MV-4-11 (cell line): Measurements from ENCODE around the gene NAT8L.

Experiments used
- DNase-seq: peaks from one replicate; lab custom pipeline; 2025; lab: John Stamatoyannopoulos, UW

NAT8L gene

DNA sequence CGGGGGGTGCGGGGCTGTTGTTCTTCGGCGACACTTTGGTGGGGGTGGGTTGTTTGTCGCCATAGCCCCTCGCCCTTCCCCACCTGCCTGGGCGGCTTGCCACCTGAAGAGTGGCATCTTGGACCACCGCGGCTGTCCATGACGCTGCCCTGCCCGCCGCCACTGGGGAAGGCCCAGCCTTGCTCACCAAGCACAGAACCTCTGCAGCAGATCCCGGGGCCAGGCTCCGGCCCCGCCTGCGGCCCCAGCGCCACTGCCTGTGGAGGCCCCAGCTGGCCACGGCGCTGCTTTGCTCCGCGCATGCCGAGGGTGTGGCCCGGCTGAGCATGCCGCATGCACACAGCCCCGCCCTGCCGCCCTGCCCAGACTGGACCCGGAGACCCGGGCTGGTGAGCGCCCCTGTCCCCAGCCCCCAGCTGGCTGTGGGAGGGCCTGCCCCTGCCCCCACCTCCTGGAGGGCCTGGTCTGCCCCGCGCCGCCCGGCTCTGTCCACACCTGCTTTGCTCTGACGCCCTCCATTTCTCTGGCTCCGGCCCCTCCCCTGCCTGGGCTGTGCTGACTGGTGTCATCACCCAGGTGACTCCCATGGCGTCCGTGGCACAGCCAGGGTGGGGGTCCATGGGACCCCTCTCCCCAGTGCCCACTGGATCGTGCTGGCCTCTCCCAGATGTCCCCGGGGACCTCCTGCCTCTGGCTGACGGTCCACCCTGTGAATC, 5.3 kb downstream of the NAT8L start:
- no peak for DNase-seq

DNA sequence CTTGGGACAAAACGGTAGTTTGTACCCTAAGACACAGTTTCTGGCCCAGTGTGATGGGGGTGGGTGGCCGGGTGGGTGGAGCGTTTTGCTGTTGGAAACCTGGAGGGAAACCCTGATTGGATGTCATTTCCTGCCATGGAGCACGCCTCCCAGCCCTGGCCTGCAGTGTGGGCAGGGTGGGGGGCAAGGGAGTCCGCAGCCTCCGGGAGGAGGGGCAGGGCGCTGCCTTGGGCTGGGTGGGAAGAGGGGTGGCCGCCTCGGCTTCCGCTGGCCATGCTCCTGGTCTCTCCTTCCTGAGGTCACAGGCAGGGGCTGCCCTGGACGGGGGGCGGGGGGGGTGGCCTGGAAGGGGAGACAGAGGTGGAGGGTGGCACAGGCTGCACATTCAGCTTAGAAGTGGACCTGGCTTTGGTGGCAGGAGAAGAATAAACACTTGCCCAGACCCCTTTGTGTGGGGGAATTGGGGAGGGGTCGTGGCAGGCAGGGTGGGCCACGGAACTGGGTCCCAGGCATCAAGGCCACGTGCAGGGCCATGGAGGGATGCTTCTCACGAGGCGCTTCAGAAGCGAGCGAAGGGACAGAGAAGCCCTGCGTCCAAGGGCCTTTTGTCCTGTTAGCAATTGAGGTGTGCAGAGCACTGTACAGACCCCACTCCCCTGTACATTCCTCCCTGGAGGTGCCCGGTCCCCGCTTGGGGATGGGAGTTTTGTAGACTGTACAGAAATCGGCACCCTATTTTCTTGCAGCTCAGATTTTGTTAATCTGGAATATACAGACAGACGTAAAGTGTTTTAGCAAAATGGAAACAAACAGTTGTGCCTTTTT, 6.2 kb downstream of the NAT8L start:
- DNase-seq, result no peak

DNA sequence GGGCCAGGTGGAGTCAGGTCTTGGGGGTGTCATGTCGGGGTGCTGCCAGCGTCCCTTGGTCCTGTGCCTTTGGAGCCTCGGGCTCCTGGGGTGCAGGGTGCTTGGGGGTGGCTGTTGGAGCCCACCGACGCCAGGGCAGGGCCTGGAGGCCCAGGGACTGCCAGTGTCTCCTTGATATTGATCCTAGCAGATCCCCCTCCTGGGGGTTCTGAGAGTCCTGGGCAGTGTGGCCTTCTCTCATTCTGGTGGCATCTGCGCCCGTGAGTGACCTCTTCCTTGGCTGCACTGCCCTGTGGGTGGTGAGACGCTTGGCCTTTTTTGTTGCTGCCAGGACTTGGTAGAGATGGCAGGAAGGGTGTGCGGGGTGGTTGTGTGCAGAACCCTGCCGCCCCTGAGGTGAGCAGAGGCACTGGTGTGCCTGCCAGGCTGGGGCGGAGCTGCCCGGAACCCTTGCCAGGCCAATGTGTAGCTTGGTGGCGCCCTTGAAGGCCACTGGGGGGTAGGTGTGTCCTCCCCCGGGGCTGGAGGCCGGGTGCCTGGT, 7.0 kb downstream of the NAT8L start:
- no peak for DNase-seq

DNA sequence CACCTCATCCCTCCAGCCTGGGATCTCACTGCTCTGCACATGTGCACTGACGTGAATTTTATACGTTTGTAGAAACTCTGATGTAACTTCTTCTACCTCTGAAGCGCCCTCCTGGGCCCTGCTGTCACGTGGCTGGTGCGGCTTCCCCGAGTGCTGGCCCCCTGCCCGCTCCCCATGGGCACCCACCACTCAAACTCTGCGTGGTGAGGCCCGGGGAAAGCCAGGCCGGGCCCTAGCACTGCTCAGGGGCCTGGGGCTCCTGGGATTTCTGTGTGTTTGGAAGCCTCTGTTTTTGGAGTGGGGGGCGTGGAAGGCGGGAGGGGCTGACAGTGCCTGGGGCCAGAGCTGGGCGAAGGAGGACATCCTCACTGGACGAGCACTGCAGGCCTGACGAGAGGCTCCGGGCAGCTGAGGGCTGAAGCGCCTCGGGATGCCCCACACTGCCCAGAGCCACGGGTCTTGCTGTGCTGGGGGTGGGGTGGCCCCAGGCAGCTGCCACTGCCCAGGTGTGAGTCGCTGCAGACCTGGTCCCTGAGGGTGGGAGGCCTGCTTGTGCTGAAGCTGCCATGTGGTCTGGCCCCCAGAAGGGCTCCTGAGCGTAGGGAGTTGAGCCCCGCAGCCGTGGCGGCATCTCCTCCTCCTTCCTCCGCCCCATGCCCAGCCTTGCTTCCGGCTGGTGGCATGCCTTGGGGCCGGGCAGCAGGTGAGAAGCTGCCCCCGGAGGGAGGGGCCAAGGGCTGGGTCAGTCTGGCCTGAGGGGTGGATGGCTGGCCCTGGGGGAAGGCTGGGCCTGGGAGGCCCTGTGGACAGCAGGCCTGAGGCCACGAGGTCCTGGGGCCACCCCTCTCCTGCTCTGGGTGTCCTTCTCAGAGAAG, 7.7 kb downstream of the NAT8L start:
- DNase-seq, result no peak

DNA sequence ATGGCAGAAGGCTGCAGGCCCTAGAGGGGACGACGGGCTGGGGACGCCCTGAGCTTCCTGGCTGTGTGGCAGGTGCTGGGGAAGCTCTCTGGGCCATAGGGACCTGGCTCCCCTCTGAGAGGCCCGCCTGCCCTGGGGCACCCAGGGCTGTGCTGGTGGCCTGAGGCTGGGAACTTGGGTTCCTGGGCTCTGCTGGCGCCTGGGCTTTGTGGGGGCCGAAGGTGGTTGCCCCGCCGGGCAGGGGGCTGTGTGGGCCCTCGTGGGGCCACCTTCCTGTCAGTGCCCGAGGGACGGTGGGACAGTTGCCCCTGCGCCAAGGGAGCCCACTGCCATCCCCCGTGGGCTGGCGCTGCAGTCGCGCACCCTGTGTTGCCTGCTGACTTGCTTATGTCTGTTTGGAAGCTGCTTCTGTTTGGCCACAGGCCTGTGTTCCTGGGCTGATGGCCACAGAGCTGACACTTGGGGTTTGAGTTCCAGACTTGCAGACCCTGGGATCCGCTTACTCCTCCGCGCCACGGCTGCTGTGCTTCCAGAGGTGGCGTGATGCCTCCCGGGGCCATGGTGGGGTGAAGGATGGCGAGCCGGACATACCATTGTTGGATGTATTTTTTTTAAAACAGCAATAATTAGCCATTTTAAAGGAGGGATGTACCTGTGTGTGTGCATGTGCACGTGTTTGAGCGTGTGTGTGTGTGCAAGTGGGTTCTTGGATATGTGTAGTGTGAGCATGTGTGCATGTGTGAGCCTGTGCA, 8.5 kb downstream of the NAT8L start:
- no peak for DNase-seq

DNA sequence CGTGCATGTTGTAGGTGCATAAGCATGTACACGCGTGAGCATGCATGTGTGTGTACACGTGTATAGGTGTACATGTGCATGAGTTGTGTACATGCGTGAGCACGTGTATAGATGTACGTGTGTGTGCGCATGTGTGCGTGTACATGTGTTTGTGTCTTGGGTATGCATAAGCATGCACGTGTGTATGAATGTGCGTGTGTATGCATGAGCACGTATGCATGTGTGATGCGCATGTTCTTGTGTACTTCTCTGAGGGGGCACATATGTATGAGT, 9.0 kb downstream of the NAT8L start:
- no peak for DNase-seq

DNA sequence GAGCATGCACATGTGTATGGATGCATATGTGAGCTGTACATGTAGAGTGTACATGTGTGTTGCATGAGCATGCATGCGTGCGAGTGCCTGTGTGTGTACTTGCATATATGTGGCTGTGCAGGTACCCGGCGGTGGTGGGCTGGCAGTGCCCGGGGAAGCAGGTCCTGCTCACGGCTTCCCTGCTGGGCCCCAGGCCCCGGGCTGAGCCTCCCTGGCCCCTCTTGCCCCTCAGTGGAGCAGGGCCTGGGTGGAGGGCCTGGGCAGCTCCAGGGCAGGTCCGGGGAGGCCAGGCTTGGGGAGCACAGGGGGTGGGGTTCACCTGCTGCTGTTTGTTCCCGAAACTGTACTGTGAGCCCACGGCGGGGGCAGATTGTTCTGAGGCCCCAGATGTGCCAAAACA, 9.4 kb downstream of the NAT8L start:
- DNase-seq, result no peak

DNA sequence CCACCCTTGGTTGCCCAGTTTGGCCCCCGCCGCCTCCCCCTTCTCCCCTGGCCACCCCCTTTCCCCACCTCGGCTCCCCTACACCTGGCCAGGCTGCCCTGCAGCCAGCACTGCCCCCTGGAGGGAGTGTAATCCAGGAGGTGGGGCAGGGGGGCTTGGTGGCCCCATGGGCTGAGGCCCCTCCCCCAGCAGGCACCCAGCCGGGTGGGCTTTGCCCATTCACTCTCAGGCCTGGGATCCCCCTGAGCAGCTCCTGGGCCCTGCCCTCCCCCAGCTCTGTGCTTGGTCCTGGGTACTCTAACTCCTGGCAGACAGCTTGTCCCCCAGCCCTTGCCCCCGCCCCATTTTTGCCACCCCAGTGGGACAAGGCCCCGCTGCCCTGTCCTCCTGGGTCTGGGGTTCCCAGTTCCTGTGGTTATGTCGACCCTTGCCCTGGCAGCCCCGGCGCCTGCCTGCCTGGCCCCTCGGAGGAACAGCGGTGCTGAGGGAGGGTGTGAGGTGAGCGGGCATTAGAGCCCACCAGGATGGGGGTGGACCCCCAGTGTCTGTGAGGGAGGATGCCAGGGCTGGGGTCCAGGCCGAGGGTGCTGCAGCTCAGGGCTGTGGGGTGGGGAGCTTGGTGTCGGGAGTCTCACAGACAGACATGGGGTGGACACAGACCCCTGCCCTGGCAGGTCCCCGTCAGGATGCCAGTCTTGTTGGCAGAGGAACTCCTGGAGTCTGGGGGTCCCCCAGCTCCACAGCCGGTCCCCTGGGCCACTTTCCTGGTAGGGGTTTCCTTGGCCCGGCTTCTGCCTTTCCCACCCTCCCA, 10.2 kb downstream of the NAT8L start:
- DNase-seq, result no peak

DNA sequence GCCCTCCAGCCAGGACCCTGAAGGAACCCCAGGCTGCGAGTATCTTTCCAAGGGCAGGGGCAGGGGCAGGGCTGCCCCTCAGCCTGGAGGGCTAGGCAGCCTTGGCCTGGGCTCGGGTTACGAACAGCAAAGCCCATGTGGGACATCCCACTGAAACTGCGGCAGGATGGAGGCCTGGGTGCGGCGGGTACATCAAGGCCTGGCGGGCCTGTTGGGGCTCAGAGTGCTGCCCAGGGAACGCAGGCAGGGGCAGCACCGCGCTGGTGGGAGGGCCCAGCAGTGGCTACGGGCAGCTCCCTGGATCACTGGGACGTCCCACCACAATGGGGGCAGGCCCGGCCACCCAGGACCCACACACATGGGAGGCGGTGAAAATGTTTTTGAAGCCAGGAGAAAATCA, 10.9 kb downstream of the NAT8L start:
- DNase-seq, result no peak

DNA sequence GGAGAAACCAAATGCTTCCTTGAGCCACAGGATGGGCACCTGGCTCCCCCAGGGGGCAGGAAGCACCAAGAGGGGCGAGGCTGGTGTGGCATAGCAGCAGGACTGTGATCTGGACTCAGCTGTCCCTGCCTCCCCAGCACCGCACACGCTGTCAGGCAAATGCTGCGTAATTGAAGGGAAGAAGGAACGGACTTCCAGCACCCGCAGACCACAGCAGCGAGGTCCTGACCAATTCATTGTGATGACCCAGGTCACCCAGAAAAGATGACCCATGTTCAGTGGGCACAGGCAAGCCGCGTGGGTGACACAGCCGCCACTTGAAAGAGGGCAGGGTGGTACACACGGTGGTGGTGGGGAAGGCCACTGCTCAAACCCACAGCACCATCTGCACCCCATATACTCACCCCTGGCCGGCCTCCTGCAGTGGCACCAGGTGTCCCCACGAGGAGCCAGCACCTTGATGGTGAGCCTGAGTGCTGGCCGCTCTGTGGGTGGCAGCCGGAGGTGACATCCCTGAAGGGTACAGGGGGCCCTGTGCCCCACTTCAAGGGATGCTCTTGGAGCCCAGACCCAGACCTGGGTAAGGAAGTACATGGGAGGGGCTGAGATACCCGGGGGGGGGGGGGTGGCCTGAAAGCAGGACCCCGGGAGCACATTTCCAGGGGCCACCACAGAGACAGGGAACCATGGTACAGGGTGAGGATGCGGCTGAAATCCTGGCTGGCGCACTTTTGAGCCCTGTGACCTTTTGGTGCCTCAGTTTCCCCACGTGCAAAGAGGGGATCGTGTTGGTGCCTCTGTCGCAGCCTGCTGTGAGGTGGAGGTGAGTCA, 11.5 kb downstream of the NAT8L start:
- no peak for DNase-seq

DNA sequence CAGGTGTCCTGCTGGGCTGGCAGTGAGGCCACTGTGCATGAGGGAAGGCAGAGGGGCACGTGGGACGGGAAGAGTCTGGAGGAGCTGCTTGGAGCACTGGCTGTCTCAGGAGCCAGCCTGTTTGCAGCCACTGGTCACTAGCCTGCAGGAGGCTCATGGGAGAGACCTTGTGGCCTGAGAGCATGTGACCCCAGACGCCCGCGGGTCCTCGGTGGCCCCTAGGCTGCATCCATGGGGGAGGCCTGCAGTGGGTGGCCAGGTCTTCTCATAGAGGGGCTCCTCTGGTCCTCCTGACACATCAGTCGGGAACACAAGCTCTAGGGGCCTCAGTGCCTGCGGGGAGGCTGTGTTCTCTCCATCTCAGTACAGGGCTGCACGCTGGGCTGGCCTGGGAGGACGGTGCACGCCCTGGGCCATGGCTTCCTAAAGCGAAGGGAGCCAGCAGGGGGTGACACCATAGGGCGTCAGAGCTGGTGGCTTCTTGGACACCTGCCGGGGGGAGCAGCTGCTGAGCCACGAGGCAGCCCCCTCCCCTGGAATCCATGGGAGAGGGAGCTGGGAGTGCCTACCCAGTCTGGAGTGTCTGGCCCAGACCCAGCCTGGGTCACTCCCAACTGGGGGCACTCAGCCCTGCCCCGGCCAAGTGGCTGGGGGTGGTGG, 12.3 kb downstream of the NAT8L start:
- no peak for DNase-seq

DNA sequence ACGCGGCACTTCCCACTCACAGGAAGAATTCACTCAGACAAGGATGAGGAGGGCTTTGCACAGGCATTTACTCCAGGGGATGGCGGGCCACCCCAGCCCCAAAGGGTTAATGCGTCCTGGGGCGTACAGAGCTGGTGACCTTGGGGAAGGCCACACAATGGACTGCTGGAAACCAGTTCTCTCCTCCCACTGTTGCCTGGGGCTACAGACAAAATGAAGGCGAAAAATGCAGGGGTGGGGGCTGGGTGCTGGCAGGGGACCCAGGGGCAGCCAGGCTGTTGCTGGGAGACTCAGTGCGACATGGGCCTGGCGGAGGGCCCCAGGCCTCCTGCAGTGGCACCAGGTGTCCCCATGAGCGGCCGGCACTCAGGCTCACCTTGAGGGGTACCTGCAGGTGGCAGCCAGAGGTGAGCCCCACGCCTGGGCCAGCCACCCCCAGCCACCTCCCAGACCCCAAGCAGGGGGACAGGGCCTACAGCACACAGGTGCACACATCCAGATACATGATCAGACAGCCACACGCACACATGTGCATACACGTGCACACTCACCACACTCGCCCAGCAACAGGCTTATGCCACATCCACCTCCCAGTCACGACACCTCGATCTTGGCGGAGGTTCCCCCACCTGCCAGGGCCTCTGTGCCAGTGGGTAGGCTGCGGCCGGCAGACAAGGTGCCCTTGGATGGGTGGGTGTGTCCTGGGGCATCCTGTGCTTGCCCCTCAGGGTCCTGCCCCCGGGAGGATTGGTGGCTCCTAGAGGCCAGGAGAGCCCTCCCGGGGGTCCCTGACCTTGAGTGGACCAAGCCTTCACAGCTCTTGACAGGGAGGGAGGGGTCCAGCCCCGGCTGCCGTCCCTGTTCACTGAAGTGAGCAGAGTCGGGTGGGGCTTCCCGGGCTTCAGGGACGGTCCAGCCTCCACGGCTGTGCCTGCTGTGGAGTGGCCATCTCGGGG, 13.1 kb downstream of the NAT8L start:
- no peak for DNase-seq

DNA sequence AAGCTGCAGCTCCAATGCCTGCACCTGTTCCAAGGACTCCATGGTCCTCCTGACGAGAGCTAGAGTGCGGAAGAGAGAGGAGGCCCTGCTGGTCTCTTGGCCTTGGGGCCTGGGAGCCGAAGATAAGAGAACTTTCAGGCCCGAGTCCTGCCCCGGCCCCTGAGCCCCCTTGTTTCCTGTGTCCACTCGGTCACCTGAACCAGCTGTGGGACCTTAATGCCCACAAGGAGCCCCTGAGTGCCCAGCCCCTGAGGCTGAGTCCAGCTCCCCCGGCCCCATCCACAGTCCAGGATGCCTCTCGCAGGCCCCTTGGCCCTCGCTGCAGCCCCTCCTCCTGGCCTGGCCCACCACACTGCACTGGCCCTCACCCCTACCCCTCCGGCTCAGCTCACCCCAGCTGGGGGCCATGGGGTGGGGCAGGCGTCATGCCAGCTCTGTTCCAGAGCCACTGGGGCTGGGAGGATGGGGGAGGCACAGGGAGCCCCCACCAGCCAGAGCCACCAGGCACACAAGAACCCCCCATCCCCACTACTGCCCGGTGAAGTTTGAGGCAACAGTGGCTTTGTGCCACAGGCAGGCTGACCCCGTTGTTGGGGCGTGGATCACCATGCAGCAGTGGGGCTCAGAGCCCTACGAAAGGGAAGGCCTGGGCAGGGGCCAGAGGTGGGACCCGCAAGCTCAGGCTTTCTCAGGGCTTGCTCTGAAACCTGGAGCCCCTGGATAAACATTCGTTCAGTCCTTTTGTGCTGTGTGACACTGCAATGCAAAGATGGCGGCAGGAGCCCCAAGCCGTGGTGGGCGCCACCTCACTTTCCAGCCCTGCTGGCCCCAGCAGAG, 14.1 kb downstream of the NAT8L start:
- no peak for DNase-seq

DNA sequence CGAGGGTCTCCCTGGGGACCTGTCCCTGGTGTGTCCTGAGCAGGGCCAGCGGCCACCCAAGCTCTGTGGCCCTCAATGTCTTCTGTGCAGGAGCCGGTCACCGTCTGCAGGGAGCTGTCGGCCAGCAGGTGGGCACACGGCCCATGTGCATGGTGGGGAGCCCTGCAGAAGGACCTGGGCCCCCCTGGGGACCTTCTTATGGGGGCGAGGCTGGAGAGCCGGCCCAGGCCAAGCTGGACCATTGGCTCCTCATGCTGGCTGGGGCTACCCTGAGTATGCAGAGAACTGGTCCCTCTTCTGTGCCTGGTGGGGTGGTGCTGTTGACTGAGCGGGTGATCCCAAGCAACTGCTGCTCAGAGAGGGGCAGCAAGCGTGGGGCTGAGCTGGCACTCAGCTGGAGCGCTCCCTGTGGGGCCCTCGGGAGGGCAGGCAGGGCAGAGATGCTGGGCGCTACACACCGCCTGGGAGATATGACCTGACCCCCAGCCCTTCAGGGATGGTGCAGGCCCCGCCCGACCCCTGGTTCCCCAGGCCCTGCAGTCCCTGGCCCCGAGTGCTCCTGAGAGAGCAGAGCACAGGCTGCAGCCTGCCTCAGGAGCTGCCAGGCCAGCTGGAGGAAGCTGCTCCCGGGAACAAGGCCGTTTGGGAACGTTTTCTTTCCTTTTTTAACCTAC, 14.8 kb downstream of the NAT8L start:
- DNase-seq, result no peak

DNA sequence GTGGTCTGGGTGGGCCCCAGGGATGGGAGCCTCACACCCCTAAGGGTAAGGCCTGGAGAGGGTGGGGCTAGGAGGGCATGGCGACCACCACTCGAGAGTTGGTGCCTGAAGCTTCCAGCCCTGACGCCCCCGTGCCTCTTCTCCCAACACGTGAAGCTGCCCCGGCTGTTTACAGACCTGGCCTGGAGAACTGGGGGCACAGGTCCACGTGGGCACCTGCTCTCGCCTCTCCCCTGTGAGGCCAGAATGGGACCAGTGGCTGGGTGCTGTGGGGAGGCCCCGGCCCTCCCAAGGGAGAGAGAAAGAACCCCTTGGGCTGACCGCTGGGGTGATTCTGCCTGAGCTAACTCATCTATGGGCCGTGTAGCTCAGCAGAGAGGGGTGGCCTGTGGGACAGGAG, 15.5 kb downstream of the NAT8L start:
- DNase-seq, result no peak

DNA sequence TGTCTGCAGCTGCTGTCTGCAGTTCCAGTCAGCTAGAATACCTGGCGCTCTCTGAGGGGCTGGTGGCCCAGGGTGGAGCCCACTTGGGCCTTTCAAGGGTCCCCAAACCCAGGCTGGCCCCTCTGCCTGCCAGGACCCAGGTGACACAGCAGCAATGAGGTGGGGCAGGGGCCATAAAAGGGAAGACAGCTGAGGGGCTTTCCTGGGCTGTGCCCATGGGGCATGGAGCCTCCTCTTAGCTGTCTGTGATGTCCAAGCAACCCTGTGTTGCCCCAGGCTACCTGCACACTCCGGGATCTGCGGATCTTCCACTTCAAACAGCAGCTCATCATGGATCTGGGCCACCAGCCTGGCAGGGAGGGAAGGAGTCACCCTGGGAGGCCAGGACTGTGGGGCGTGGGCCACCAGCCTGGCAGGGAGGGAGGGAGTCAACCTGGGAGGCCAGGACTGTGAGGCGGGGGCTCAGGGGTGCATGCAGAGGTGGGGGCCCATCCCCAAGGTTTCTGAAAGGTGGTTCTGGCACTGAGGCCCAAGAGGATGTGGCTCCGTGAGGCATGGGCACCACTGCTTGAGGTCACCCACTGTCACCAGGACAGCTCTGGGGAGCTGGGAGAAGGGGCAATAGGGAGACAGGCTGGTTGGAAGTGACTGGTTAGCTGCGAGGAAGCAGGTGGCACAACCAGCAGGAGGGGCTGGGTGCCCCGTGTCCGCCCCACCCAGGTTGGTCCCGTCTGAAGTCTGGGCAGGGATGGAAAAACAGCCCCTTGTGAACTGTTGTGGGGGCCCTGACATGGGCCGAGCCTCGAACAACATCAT, 16.3 kb downstream of the NAT8L start:
- no peak for DNase-seq
